ENCODE results near the gene TMPO.

Gene TMPO

DNA sequence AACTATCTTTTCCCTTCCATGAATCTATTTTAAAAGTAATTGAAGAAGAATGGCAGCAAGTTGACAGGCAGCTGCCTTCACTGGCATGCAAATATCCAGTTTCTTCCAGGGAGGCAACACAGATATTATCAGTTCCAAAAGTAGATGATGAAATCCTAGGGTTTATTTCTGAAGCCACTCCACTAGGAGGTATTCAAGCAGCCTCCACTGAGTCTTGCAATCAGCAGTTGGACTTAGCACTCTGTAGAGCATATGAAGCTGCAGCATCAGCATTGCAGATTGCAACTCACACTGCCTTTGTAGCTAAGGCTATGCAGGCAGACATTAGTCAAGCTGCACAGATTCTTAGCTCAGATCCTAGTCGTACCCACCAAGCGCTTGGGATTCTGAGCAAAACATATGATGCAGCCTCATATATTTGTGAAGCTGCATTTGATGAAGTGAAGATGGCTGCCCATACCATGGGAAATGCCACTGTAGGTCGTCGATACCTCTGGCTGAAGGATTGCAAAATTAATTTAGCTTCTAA, 18.4 kb downstream of the TMPO start:
- Histone ChIP-seq H3K27ac (ENCODE audit: poor library complexity, severe bottlenecking) (no peak overlapping the region), H3K36me3 (ENCODE audit: low read depth) (peaks cover 97% of the 10 kb centered on the region), H3K9me3 (ENCODE audit: severe bottlenecking) (no peaks in the 10 kb centered on the region), H3K4me3 (ENCODE audit: severe bottlenecking) (no peak overlapping the region), H3K4me1 (ENCODE audit: insufficient read depth, poor library complexity, severe bottlenecking) (no peaks in the 10 kb centered on the region), H3K27me3 (ENCODE audit: insufficient read depth, poor library complexity, severe bottlenecking) (no peaks in the 10 kb centered on the region)
- TF ChIP-seq, protein P1, sequence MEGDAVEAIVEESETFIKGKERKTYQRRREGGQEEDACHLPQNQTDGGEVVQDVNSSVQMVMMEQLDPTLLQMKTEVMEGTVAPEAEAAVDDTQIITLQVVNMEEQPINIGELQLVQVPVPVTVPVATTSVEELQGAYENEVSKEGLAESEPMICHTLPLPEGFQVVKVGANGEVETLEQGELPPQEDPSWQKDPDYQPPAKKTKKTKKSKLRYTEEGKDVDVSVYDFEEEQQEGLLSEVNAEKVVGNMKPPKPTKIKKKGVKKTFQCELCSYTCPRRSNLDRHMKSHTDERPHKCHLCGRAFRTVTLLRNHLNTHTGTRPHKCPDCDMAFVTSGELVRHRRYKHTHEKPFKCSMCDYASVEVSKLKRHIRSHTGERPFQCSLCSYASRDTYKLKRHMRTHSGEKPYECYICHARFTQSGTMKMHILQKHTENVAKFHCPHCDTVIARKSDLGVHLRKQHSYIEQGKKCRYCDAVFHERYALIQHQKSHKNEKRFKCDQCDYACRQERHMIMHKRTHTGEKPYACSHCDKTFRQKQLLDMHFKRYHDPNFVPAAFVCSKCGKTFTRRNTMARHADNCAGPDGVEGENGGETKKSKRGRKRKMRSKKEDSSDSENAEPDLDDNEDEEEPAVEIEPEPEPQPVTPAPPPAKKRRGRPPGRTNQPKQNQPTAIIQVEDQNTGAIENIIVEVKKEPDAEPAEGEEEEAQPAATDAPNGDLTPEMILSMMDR (IDR thresholded peaks at IDR 0.05; ENCODE audit: poor library complexity, severe bottlenecking): no peak
- ATAC-seq (ENCODE audit: low read depth) (no peak), DNase-seq (ENCODE audit: low spot score) (no peak)

DNA sequence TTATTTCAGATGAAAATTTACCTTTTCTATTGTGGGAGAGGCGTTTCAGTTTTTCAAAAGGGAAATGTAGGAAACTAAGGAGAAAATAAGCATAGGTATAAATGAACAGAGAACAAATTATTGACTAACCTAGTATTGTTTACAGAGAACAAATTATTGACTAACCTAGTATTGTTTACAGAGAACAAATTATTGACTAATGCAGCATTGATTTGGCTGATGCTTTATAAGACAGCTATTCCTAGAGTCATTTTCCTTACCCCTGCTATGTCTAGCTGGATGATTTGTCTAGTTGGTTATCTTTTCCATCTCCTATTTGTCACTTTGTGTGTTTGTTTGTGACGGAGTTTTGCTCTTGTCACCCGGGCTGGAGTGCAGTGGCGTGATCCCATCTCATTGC, 22.6 kb downstream of the TMPO start:
- Histone ChIP-seq H3K9me3 (ENCODE audit: severe bottlenecking) (no peaks in the 10 kb centered on the region), H3K36me3 (ENCODE audit: low read depth) (peaks cover 96% of the 10 kb centered on the region), H3K4me3 (ENCODE audit: severe bottlenecking) (no peak overlapping the region), H3K27me3 (ENCODE audit: insufficient read depth, poor library complexity, severe bottlenecking) (no peaks in the 10 kb centered on the region), H3K4me1 (ENCODE audit: insufficient read depth, poor library complexity, severe bottlenecking) (no peaks in the 10 kb centered on the region), H3K27ac (ENCODE audit: poor library complexity, severe bottlenecking) (no peak overlapping the region)
- TF ChIP-seq, protein P1 (IDR thresholded peaks at IDR 0.05; ENCODE audit: poor library complexity, severe bottlenecking): no peak
- DNase-seq (ENCODE audit: low spot score): no peak
- no peak for ATAC-seq (ENCODE audit: low read depth)

DNA sequence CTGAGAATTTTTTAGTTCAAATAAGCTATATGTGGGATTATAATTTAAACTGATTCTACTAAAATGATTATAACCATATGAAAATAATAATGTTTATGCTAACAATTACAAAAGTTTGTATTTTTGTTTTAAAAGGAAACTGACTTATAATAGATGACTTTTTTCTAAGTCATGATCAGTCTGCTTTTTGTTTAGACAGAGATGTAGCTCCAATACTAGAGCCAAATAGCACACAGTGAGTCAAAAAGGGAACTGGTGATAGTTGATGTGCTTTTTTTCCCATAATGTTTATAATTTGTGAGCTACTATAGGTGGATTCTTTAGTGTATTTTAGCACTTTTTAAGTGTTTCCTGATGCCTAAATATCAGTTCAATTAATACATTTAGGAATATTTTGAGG, 28.3 kb downstream of the TMPO start:
- no peak overlapping the region for H3K27ac ChIP-seq (ENCODE audit: poor library complexity, severe bottlenecking)
- no peaks in the 10 kb centered on the region for H3K27me3 ChIP-seq (ENCODE audit: insufficient read depth, poor library complexity, severe bottlenecking)
- H3K36me3 ChIP-seq (ENCODE audit: low read depth): peaks cover 96% of the 10 kb centered on the region
- ATAC-seq (ENCODE audit: low read depth) (no peak), DNase-seq (ENCODE audit: low spot score) (no peak)
- no peaks in the 10 kb centered on the region for H3K4me1 ChIP-seq (ENCODE audit: insufficient read depth, poor library complexity, severe bottlenecking)
- H3K9me3 ChIP-seq (ENCODE audit: severe bottlenecking): no peaks in the 10 kb centered on the region
- TF ChIP-seq, protein P1 (IDR thresholded peaks at IDR 0.05; ENCODE audit: poor library complexity, severe bottlenecking): no peak
- no peak overlapping the region for H3K4me3 ChIP-seq (ENCODE audit: severe bottlenecking)

DNA sequence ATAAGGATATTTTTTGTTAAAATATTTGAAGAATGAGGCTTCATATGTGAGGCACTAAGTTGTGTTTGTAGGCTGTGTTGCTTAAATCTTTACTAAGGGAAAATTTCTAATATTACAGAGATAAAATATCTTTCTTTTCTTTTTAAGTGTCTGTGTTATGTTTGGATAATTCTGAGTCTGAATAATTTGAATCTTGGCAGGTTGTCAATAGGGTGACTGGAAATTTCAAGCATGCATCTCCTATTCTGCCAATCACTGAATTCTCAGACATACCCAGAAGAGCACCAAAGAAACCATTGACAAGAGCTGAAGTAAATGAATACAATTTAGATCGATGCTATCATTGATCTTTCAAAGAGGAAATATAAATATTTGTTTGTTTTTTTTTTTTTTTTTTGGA, 29.4 kb downstream of the TMPO start:
- Histone ChIP-seq H3K27ac (ENCODE audit: poor library complexity, severe bottlenecking) (no peak overlapping the region), H3K9me3 (ENCODE audit: severe bottlenecking) (no peaks in the 10 kb centered on the region), H3K27me3 (ENCODE audit: insufficient read depth, poor library complexity, severe bottlenecking) (no peaks in the 10 kb centered on the region), H3K36me3 (ENCODE audit: low read depth) (peaks cover 98% of the 10 kb centered on the region), H3K4me1 (ENCODE audit: insufficient read depth, poor library complexity, severe bottlenecking) (no peaks in the 10 kb centered on the region), H3K4me3 (ENCODE audit: severe bottlenecking) (no peak overlapping the region)
- DNase-seq (ENCODE audit: low spot score) (no peak), ATAC-seq (ENCODE audit: low read depth) (no peak)
- TF ChIP-seq, protein P1 (IDR thresholded peaks at IDR 0.05; ENCODE audit: poor library complexity, severe bottlenecking): no peak

DNA sequence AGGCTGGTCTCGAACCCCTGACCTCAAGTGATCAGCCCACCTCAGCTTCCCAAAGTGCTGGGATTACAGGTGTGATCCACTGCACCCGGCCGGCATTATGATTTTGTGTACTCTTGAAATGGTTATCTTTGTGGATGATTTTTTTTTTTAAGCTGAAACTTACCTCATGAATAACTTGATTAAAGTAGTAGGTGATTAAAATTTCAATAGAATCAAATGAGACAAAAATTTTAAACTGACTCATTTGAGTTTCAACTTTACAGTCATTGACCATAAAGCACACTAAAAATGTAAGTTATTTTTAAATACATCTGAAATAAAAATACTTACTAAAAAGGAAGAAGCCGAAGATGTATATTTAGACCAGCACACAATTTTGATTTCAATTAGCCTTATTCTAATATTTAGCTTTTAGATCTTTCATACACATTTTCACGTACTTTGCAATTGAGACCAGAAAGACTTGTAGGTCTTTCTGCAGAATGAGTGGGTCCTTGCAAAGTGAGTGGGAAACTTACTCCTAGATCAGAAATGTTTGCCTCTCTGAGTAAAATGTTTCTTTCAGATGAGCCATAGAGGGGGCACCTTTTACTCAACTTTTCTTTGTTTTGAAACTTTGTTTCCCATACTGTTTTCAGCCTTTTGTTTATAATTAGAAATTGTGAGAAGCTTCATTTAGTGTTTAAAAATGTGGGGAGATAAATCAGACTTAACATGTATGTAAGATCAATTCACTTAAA, 34.2 kb downstream of the TMPO start:
- H3K27me3 ChIP-seq (ENCODE audit: insufficient read depth, poor library complexity, severe bottlenecking): no peaks in the 10 kb centered on the region
- DNase-seq (ENCODE audit: low spot score) (no peak), ATAC-seq (ENCODE audit: low read depth) (no peak)
- H3K27ac ChIP-seq (ENCODE audit: poor library complexity, severe bottlenecking): no peak overlapping the region
- H3K4me1 ChIP-seq (ENCODE audit: insufficient read depth, poor library complexity, severe bottlenecking): no peaks in the 10 kb centered on the region
- TF ChIP-seq, protein P1 (IDR thresholded peaks at IDR 0.05; ENCODE audit: poor library complexity, severe bottlenecking): no peak
- no peak overlapping the region for H3K4me3 ChIP-seq (ENCODE audit: severe bottlenecking)
- no peaks in the 10 kb centered on the region for H3K9me3 ChIP-seq (ENCODE audit: severe bottlenecking)
- peaks cover 67% of the 10 kb centered on the region for H3K36me3 ChIP-seq (ENCODE audit: low read depth)

Measured in RWPE2 (cell line).